A172 (cell line): Measurements from ENCODE around the gene LCNL1. TPM values are rescaled to one million over a fixed set of nuclear protein-coding genes. Genes with fewer than 3 reads are reported as not detected.

Source experiments
- DNase-seq: peaks from one replicate; pipeline ENCODE4 v3.0.0-alpha.2; 2015; ENCODE audit warnings: low spot score
- total RNA-seq: library from RNA; depleted of rRNA; stranded (reverse); fragments of >200 nt; shearing (Covaris generic); gene quantifications from 2 replicates; pipeline ENCODE4 v1.2.3, GENCODE V29; 2014

LCNL1 gene
- total RNA-seq, 1 experiment from 2014 or later, result not detected

GRCh38 chr9:136975644-136976043, 7.1 kb upstream of the LCNL1 start:
- peak; percentile 91 for DNase-seq

- DNase-seq, result no peak
These were observed 5.6 kb upstream of the LCNL1 start, which contains the start of gene PTGDS for GRCh38 chr9:136977223-136977622. TSS of gene PTGDS (plus strand) at chr9:136977504. CDS start at chr9:136977579, 75 bp downstream.

- no peak for DNase-seq
These were observed 5.1 kb upstream of the LCNL1 start for GRCh38 chr9:136977649-136978072.

GRCh38 chr9:136978073-136978864, 4.5 kb upstream of the LCNL1 start:
- no peak for DNase-seq

GRCh38 chr9:136978865-136979544, 3.8 kb upstream of the LCNL1 start:
- no peak for DNase-seq

- no peak for DNase-seq
These were observed 2.8 kb upstream of the LCNL1 start for GRCh38 chr9:136979769-136980587.

- DNase-seq, result no peak
These were observed 1.9 kb upstream of the LCNL1 start for GRCh38 chr9:136980669-136981478.

GRCh38 chr9:136981588-136982231, 1.1 kb upstream of the LCNL1 start:
- peak; percentile 70 for DNase-seq

GRCh38 chr9:136983167-136983566, 374 bp downstream of the LCNL1 start:
- DNase-seq, result no peak

- DNase-seq, result no peak
These were observed 992 bp downstream of the LCNL1 start for GRCh38 chr9:136983656-136984314.

GRCh38 chr9:136984464-136985026, 1.8 kb downstream of the LCNL1 start:
- no peak for DNase-seq

- DNase-seq, result no peak
These were observed 2.3 kb downstream of the LCNL1 start for GRCh38 chr9:136985027-136985602.

- DNase-seq, result no peak
These were observed 3.1 kb downstream of the LCNL1 start for GRCh38 chr9:136985853-136986252.

GRCh38 chr9:136988872-136989271, 6.1 kb downstream of the LCNL1 start:
- no peak for DNase-seq

GRCh38 chr9:136990242-136990911, 7.6 kb downstream of the LCNL1 start:
- DNase-seq, result no peak

GRCh38 chr9:136991993-136992818, 9.4 kb downstream of the LCNL1 start, which contains the start of gene PAXX:
TSS of gene PAXX (plus strand) at chr9:136992422. CDS start at chr9:136992444, 22 bp downstream.
- peak; percentile 90 for DNase-seq

GRCh38 chr9:136992819-136993369, 10.1 kb downstream of the LCNL1 start:
- no peak for DNase-seq
